ENCODE data around the gene IPO9. TPM values are rescaled to one million over a fixed set of nuclear protein-coding genes. Genes with fewer than 3 reads are reported as not detected.

IPO9 gene
- total RNA-seq, 2 donors from 2014 or later, result 11.7 to 12.2 TPM

GRCh38 chr1:201911826-201912571 is 83.0 kb downstream of the IPO9 start:
- Histone ChIP-seq H3K4me3 (no peak overlapping the region), H3K4me1 (no peaks in the 10 kb centered on the region), H3K27ac (no peak overlapping the region), H3K9me3 (no peaks in the 10 kb centered on the region), H3K27me3 (no peaks in the 10 kb centered on the region), H3K36me3 (replicated peaks in 1 of 2; ENCODE audit: insufficient read depth in 1 of 2, low read depth in 2 of 2) (no peaks in the 10 kb centered on the region)
- ATAC-seq (no peak), DNase-seq (no peak)
- TF ChIP-seq, protein P1, sequence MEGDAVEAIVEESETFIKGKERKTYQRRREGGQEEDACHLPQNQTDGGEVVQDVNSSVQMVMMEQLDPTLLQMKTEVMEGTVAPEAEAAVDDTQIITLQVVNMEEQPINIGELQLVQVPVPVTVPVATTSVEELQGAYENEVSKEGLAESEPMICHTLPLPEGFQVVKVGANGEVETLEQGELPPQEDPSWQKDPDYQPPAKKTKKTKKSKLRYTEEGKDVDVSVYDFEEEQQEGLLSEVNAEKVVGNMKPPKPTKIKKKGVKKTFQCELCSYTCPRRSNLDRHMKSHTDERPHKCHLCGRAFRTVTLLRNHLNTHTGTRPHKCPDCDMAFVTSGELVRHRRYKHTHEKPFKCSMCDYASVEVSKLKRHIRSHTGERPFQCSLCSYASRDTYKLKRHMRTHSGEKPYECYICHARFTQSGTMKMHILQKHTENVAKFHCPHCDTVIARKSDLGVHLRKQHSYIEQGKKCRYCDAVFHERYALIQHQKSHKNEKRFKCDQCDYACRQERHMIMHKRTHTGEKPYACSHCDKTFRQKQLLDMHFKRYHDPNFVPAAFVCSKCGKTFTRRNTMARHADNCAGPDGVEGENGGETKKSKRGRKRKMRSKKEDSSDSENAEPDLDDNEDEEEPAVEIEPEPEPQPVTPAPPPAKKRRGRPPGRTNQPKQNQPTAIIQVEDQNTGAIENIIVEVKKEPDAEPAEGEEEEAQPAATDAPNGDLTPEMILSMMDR (IDR thresholded peaks at IDR 0.05), result no peak
- no peak for TF ChIP-seq POLR2A (IDR thresholded peaks at IDR 0.05)
- 73% methylated on average over 4 of the region's 4 CpGs for WGBS, 2 donors
- intact Hi-C loops (cut with DNase I), result no loop called here

GRCh38 chr1:201912832-201913231 is 83.9 kb downstream of the IPO9 start:
- WGBS, 2 donors, result 60 to 61% methylated on average over 5 of the region's 5 CpGs
- no peaks in the 10 kb centered on the region for H3K36me3 ChIP-seq (replicated peaks in 1 of 2; ENCODE audit: insufficient read depth in 1 of 2, low read depth in 2 of 2)
- H3K27me3 ChIP-seq, result no peaks in the 10 kb centered on the region
- ATAC-seq (no peak), DNase-seq (no peak)
- intact Hi-C loops (cut with DNase I), result no loop called here
- no peak overlapping the region for H3K4me3 ChIP-seq
- no peak for TF ChIP-seq POLR2A (IDR thresholded peaks at IDR 0.05)
- TF ChIP-seq, protein P1 (IDR thresholded peaks at IDR 0.05), result no peak
- no peaks in the 10 kb centered on the region for H3K9me3 ChIP-seq
- H3K4me1 ChIP-seq, result no peaks in the 10 kb centered on the region
- no peak overlapping the region for H3K27ac ChIP-seq

DNA sequence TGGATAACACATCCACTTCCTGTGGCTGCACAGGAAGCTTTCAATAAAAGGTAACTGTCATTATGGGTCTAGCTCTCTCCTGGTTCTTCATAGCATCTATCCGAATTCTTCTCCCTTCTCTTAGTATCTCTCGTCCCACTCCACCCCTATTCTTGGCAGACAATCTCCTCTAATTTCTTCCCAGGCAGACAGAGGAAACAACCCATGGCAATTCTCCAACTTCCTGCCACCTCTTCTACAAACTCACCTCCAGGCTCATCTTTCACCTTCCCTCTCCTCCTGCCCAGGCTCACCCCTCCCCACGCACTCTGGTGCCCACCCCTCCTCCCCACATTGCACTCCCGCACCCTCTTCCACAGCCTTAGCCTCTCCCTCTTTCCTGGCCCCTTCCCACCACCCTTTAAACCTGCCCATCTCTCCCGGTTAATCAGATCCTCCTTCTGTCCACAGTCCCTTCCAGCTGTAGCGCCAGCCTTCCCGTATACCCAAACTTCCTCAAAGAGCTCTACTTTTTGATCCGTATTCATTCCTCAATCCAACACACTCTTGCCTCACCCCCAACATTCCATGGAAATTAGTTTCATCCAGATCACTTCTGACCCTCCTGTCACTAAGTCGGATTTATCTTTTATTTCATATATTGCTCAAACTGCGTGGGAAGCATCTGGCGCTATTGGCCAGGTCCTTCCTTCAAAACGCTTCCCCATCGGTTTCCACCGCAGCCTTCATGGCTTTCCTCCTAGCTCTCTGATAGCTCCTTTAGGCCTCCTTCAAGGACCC is 85.7 kb downstream of the IPO9 start:
- H3K4me1 ChIP-seq, result no peaks in the 10 kb centered on the region

GRCh38 chr1:201916649-201917249 is 87.8 kb downstream of the IPO9 start:
- no peaks in the 10 kb centered on the region for H3K9me3 ChIP-seq
- no peaks in the 10 kb centered on the region for H3K4me1 ChIP-seq
- 34 to 36% methylated on average over 11 of the region's 11 CpGs for WGBS, 2 donors
- no peak overlapping the region for H3K4me3 ChIP-seq
- peak; percentile 32 to 71 (median 63) for DNase-seq
- peak overlapping the region in 2 of 4 donors; percentile 10 to 37 for H3K27ac ChIP-seq
- intact Hi-C loops (cut with DNase I), result no loop called here
- TF ChIP-seq, protein P1 (IDR thresholded peaks at IDR 0.05), result no peak
- no peak for TF ChIP-seq POLR2A (IDR thresholded peaks at IDR 0.05)
- peak; percentile 28 for ATAC-seq
- H3K36me3 ChIP-seq (replicated peaks in 1 of 2; ENCODE audit: insufficient read depth in 1 of 2, low read depth in 2 of 2), result no peaks in the 10 kb centered on the region
- H3K27me3 ChIP-seq, result no peaks in the 10 kb centered on the region

More for the DNA sequence above, 85.7 kb downstream of the IPO9 start:
- intact Hi-C loops (cut with DNase I), result no loop called here
- DNase-seq (no peak), ATAC-seq (no peak)
- H3K9me3 ChIP-seq, result no peaks in the 10 kb centered on the region
- no peak overlapping the region for H3K27ac ChIP-seq
- WGBS, 2 donors, result 69 to 74% methylated on average over 13 to 14 of the region's 14 CpGs
- TF ChIP-seq, protein P1 (IDR thresholded peaks at IDR 0.05), result no peak
- TF ChIP-seq POLR2A (IDR thresholded peaks at IDR 0.05), result no peak
- H3K27me3 ChIP-seq, result no peaks in the 10 kb centered on the region
- no peak overlapping the region for H3K4me3 ChIP-seq
- H3K36me3 ChIP-seq (replicated peaks in 1 of 2; ENCODE audit: insufficient read depth in 1 of 2, low read depth in 2 of 2), result no peaks in the 10 kb centered on the region
